GM04503 (cell line): ENCODE measurements around the gene KLHL15.
"Not testable (repeated sequence)": the region's sequence is repeated elsewhere in the genome, so short reads cannot be mapped to it uniquely, and the experiment has no call there.

Experiments used
- DNase-seq: peaks from one replicate; pipeline ENCODE4 v3.0.0-alpha.2; 2012; ENCODE audit warnings: low read depth

KLHL15 gene

DNA sequence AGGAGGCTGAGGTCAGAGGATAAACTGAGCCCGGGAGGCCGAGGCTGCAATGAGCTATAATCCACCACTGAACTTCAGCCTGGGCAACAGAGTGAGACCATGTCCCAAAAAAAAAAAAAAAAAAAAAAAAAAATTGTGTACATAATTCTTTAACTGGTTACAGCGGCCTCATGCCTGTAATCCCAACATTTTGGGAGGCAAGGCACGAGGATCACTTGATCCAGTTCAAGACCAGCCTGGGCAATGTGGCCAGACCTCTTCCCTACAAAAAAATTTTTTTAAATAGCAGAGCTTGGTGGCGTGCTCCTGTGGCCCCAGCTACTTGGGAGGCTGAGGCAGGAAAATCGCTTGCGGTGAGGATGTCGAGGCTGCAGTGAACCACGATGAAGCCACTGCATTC lies 9.3 kb downstream of the KLHL15 start:
- no peak for DNase-seq

DNA sequence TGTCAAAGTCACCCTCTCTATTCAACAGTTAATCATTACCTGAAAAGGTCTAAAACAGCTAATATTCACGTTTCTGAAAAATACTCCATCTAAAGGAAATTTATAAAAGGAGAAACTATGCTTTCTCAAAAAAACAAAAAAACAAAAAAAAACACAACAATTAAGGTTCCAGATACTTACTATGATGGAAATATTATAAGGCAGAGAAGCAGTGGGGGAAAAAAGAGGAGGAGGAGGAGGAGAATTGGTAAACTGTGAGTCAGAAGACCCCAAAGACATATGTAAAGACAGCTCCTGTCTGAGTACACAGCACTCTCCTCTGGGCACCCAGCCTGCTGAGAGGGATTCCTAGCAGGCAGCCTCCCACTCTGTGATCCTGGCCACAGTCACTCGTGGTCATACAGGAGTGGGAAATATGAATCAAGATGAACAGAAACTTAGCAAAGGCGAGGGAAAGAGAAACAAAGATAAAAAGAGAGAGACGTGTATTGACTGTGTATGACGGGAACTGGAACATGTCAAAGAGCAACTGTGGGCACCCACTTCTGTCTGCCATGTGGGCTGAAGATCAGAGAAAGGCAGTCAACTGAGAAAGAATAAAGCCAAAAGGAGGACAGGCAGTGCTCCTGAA lies 12.5 kb downstream of the KLHL15 start:
- DNase-seq = no peak

DNA sequence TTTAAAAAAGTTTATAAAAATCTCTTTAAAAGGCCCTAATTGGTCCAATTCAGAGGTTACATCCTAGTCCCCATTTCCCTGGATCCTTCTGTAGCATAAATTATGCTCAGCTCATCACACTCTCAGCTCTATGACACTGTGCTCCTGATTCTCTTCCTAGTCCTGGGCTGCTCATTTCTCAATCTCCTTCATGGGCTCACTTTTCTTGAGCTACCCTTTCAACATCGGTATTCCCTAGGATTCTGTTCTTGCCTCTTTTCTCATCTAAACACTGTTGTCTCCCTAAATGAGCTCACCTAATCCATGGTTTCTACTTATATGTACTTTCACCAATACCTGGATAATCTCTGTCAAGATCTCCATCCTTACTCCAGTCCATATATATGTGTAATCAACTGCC lies 14.7 kb downstream of the KLHL15 start:
- no peak for DNase-seq

DNA sequence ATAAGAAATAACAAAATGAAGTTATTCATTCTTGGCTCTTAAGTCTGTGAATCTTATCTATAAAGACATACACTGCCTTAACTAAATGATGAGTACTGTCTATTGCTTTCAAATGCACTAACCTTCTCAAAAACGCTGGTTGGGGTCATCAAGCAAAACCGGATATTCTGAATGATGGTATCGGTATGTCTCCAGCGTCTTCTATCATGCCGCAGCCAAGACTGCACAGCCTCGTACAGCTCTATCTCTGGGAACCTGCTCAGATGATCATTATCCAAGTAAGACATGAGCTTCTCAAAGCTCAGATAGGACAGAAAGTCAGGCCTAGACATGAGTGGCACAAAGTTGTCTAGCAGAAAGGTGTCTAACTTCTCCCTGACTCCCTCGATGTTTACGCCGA lies 21.1 kb downstream of the KLHL15 start:
- no peak for DNase-seq

DNA sequence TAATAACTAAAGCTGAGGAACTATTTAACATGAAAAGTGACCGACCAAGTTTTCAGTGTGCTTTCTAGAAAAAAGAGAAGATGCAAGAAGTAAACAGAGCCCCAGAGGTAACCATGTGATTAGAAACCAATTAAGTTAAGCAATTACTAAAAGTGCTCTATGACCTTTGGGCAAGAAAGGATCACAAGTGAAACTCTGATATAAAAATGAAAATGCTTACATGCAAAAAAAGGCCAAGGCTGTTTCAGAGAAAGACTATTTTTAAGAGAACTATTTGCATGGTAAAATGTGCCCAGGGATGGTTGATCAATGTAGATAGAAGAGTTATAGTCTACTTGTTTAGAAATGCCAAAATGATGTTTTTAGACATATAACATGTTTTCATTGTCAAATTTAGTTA lies 22.0 kb downstream of the KLHL15 start:
- DNase-seq = no peak

DNA sequence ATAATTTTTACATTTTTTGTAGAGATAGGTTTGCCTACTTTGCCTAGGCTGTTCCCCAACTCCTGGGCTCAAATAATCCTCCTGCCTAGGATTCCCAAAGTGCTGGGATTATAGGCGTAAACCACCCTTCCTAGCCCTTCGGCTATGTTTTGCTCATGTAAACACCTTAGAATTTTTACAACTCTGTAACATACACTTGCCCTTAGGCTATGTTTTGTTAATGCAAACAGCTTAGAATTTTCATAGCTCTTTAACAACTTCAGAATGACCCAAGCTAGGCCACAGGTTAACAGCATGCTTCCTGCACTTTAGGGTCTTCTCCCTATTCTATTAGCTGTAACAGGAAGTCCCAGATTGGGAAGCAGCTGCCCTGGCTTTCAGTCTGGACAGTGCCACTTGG lies 24.2 kb downstream of the KLHL15 start:
- DNase-seq = no peak

DNA sequence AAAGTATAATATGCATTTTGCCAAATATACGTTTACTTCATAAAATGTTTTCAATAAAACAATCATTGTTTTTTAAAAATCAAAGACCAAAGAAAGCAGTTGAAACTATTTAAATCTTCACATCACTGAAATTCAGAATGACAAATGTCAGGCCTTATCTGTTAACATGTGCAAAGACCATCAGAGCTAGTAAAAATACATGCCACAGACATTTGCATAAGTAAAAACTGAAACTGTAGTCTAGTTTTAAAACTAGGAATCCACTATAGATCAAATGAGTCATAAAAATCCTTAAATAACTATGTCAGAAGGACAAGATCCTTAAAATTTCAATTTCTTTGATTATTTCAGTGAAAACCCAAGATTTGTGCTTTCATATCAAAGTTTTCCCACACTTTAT lies 24.8 kb downstream of the KLHL15 start:
- DNase-seq = no peak

DNA sequence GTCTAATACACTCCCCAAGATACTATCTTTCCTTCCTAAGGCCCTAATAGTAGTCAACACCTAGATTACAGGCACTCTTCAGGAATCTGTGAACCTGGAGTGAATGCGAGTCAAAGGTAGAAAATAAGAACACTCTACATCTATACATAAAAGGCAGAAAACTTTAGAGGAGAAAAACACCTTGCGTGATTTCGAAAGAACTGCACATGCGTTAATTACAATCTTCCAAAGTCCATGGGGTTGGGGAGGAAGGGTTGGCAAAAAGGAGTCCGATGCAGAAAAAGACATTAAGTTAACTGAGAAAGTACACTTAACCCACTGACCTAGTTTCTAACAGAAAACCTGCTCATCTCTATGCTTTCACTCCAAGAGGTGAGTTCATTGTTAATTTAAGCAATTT lies 27.3 kb downstream of the KLHL15 start:
- no peak for DNase-seq

DNA sequence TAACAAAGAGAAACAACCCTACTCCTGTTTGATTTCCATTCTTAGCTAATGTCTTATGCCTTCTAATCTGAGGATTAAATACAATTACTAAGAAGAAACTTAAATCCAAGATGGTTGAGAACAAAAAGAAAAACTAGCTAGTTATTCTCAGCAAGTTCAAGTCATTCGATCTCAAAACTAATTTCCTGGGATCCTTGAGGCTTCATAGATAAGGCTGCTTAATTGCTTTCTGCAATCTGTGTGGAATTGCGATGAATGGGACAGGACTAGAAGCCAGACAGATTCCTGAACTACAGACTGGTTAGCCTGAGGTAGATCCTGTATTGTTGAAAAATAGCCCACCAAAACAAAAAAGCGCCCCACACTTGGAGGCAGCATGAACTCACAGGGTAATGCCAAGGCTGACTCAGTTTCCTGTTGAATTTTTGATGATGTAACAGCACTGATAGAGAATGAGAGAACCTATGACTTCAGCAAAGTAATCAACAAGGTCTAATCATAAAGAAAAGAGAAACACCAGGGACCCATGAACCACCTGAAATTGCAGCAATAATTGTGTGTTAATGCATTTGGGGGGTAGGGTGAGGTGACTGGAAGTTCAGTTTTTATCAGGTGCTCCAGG lies 33.9 kb downstream of the KLHL15 start:
- no peak for DNase-seq

DNA sequence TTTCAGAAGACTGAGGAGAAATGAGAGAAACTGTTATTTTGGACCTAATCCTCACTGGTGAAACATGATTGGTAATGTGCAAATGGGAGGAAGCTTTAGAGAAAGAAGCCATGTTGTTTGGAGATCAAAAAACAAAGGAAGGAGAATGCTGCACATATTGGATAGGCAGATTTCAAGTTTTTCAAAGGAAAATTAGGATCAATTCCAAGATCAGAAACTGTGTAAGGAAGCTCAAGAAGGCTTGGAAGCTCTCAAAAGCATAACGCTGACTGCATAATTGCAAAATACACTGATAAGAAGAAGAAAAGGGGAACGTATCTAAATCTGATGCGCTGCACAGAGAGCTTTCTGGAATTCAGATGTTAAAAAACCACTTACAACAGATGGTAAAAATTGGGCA lies 34.6 kb downstream of the KLHL15 start:
- DNase-seq = no peak

DNA sequence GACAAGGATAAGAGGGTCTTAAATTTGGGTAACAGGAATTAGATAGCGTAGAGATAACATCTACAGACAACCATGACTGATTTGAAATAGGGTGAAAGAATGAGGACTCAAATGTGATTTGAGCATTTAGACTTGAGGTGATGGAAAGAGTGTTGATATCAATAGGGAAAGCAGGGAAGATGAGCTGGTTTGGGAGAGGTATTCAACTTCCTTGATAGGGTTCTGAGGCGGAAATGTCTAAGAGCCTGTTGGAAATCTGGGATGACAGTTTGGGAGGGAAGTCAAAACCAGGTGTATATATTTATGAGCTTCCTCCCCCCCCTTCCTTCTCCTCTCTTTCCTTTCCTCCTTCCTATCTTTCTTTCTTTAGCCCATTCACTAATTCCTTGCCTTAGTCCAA lies 36.5 kb downstream of the KLHL15 start:
- no peak for DNase-seq

DNA sequence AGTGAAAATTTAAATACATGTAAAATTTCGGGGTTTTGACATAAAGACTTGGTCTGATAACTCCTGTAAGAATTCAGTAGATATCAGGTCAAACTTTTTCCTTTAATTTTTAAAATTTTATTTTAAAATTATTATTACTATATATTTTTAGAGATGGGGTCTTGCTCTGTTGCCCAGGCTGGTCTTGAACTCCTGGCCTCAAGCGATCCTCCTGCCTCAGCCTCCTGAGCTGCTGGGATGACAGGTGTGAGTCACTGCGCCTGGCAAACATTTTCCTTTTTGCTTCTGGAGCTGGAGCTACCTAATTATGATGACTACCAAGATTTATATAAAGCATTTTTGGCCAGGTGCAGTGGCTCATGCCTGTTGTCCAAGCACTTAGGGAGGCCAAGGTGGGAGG lies 37.3 kb downstream of the KLHL15 start:
- no peak for DNase-seq

DNA sequence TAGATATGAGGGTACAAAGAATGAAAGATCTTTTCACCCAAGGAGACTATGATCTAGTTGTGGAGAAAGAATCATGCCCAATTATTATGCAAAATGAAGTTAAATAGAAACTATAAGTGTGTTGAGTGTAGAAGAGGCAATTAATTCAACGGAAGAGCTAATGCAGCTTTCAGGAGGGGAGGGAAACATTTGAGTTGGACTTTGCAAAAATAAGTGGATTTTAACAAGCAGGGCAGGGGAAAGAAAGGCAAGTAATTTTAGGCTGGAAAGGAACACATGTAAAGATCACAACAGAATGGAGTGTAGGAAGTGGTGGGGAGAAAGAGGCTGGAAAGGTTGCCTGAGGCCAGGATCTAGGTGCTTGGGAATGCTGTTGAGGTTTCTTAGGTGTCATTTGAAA lies 44.1 kb downstream of the KLHL15 start:
- no peak for DNase-seq

DNA sequence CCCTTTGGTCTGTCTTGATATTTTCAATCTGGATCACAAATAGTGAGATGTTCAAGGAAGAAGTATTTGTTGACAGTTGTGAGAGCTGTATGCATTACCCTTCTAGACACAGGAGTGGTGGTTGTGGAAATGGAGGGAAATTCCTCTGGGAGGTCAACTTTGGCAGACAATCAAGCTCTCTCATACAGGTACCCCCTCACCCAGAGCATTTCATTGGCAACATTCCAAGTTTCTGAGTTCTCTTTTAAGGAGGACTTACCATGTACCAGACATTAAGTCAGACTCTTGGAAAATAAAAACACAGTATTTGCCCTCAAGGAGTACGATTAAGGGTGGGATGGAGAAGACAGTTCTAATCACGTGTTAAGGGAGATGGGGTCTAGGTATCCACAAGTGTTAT lies 45.3 kb downstream of the KLHL15 start:
- no peak for DNase-seq

DNA sequence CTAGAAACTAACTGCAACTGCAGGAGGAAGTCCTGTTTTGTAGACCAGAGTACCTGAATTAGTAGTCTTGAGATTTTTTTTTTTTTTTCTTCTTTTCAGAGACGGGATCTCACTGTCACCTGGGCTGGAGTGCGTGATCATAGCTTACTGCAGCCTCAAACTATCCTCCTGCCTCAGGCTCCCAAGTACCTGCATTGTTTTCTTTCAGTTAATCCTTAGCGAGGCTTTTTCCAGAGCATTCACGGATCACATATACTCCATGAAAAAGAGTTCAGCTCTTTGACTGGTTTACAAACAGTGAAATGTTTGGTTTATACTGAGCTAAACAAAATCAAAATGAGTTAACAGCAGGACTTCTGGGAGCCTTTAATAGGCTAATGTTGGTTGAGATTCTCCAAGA lies 45.8 kb downstream of the KLHL15 start:
- DNase-seq = no peak

DNA sequence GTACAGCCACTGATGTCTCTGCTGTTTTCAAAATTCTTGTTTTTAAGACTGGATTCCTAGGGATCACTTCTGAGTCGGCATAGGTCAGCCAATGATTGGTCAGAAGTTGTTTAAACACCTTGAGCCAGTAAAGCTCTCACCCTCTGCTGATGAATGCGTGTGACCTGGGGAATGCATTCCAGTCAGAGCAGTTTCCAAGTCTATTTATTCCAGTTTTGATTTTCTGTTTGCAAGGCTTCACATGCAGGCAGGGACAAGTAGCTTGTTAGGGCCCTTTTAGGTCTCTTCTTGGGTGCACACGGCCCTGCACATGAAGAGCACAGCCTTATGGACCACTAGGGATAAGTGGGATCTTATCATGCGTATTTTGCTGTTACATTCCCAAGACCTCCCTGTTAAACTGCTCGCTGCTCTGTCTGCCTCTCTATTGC lies 47.0 kb downstream of the KLHL15 start:
- DNase-seq = no peak

DNA sequence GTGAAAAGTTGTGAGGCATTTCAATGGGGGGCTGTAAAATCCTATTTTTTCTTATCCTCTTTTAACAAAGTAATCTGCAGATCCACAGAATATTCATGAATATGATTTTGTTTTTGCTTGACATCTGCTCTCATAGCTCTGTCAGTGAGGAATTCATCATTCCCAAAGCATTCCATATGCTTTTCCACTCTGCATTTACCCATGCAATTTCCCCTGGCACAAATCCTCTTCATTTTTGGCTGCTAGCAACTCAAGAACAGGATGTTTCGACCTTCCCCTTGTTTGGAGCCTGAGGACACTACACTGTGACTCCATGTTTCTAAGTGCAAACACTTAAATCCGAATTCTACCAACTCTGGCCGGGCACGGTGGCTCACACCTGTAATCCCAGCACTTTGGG lies 48.5 kb downstream of the KLHL15 start:
- no peak for DNase-seq

DNA sequence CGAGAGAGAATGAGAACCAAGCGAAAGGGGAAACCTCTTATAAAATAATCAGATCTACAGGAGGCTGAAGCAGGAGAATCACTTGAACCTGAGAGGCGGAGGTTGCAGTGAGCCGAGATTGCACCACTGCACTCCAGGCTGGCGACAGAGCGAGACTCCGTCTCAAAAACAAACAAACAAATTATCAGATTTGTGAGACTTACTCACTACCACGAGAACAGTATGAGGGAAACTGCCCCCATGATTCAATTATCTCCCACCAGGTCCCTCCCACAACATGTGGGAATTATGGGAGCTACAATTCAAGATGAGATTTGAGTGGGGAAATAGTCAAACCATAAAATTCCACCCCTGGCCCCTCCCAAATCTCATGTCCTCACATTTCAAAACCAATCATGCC lies 61.4 kb downstream of the KLHL15 start:
- not testable (repeated sequence) for DNase-seq

DNA sequence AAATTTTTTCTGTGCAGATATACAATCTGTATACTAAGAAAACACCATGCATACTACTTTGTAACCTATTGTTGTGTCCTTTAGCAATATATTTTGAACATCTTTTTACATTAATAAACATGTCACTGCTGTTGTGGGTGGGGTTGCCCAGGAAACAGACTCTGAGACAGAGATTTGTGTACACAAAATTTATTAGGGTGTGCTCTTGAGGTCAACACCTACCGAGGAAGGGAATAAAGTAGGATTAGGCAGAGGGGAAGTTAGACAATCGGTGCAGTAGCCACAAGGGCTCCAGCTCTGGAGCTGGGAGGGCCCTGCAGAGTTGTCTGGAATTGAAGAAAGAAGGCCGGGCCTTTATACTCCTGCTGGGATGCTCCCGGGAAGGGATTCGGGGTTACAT lies 62.8 kb downstream of the KLHL15 start:
- DNase-seq = no peak

DNA sequence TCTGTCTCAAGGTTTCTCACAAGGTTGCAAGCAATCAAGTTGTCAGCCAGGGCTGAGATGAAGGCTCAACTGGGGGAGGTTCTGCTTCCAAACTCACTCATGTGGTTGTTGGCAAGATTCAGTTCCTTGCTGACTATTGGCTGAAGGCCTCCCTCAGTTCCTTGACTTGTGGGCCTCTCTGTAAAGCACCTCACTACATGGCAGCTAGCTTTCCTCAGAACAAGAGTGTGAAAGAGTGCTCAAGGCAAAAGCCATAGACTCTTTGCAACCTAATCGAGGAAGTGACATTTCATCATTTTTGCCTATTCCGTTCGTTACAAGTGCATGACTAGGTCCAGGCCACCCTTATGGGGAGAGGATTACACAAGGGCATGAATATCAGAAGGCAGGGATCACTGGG lies 67.2 kb downstream of the KLHL15 start:
- no peak for DNase-seq

DNA sequence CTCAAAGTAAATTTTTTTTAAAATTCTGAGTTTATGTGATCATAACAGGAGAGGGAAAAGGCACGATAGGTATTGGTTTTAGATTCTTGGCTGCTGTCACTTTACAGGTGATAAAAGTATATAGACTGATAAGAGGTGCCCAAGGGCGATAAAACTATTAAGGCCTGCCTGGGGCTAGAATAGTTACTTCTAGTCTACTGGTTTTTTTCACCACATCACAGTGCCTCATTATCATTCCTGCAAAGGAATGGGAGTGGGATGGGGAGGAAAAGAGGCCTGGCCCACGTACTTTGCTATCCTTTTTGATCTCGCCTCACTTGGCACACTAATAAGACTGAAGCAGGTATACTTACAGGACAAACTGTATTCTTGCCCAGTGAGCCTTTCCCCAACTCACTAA lies 72.6 kb downstream of the KLHL15 start:
- no peak for DNase-seq

DNA sequence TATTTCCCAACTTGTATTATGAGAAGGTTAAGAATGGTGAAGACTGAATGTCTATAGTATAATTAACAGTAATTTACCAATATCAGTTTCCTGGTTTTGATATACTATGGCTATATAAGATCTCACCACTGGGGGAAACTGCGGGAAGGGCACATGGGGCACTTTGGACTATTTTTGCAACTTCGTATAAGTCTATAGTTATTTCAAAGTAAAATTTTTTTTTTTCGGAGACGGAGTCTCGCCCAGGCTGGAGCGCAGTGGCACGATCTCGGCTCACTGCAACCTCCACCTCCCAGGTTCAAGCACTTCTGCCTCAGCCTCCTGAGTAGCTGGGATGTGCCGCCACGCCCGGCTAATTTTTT lies 73.1 kb downstream of the KLHL15 start:
- DNase-seq = no peak

DNA sequence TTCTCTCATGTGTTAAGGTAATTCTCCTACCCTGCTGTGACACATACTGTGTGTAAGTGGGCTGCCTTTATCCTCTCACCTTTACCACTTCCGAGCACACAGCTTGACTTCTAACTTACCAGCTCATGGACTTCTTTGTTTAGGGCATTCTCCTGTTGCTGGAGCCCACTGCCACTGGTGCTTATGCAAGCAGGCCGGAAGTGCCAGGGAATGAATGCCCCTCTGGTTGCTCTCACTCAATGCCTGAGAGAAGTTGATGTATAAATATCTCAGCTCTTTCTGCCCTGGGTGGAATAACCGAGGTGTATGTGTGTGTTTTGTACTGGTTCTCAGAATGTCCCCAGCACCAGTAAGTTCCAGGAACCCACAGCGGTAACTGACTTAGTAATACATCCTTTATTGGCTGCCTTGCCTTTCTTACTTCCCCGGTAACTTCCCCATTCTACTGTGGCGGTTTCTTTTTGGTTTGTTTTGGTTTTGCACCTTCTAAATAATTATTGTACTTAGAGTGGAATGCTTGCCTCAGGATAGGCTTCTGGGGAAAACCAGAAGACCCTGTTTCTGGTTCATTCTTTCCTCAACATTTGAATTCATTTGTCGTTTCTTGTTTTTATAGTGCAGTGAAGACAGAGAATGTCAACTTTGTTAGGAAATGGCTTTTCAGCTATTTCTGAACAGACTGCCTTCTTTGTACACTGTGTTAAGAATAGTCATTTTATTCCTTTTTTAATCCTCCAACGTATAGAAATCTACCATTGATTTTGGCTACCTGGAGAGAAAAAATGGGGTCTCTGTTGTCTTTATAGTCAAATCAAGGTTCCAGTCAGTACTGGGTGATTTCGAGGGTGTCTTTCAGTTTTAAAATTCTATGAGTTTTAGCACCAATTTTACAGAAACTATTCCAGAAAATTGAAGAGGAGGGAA lies 73.7 kb downstream of the KLHL15 start:
- no peak for DNase-seq
